ENCODE results near the gene JMY. TPM values are rescaled to one million over a fixed set of nuclear protein-coding genes. Genes with fewer than 3 reads are reported as not detected.
"Not testable (repeated sequence)": the region's sequence is repeated elsewhere in the genome, so short reads cannot be mapped to it uniquely, and the experiment has no call there.

The JMY gene
- polyA plus RNA-seq, 1 donor = 11.1 TPM

DNA sequence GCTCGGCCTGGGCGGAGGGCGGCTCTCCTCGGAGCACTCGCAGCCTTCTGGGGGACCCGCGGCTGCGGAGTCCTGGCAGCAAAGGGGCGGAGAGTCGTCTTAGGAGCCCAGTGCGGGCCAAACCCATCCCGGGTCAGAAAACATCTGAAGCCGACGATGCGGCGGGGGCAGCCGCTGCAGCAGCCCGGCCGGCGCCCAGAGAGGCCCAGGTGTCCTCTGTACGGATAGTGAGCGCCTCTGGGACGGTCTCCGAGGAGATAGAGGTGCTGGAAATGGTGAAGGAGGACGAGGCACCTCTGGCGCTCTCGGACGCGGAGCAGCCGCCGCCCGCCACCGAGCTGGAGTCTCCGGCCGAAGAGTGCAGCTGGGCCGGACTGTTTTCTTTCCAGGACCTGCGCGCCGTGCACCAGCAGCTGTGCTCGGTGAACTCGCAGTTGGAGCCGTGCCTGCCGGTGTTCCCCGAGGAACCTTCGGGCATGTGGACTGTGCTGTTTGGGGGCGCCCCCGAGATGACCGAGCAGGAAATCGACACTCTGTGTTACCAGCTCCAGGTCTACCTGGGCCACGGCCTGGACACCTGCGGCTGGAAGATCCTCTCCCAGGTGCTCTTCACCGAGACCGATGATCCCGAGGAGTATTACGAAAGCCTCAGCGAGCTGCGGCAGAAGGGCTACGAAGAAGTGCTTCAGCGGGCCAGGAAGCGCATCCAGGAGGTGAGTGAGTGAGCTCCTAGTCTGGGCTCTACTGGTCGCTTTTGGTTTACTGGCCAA is 1.2 kb downstream of the JMY start:
- DNase-seq = peak; percentile 37

- DNase-seq = no peak
Measured at GRCh38 chr5:79237740-79238560, 2.0 kb downstream of the JMY start.

DNA sequence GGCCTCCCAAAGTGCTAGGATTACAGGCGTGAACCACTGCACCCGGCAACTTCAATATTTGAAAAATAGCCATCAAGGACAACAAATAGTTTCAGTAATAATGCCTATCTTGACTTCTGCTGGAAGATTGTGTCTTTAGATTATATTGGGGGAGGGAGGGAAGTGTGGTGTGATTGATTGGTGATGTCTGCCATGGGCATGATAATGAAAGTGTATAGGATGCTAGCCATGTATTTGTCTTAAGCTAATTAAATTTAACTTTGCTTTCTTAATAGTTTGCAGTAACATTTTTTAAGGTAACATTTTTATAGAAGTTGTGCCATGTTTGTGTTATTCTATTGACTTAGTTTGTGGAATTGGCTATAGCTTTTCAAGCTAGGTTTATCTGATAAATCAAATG is 4.6 kb downstream of the JMY start:
- no peak for DNase-seq

DNA sequence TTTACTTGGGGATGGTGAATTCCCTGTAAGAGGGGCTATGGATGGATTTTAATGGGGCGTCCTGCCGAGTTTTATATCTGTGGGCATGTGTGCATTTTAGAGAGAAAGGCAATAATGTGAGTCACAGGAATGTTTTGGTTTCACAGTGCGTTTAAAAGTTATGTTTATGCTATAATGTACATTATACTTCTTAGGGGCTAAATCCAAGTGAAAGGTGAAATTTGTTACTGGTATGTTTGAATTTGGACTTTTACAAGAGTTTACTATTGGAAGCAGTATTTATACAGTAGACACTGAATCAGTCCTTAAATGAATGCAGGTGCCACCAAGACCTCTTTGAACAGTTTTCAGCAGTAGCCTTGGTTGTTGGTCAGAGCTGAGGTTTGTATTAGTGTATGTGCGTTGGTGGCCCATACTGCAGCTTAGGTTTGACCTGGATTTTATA is 5.6 kb downstream of the JMY start:
- no peak for DNase-seq

- no peak for DNase-seq
Measured at GRCh38 chr5:79242242-79243039, 6.5 kb downstream of the JMY start.

DNA sequence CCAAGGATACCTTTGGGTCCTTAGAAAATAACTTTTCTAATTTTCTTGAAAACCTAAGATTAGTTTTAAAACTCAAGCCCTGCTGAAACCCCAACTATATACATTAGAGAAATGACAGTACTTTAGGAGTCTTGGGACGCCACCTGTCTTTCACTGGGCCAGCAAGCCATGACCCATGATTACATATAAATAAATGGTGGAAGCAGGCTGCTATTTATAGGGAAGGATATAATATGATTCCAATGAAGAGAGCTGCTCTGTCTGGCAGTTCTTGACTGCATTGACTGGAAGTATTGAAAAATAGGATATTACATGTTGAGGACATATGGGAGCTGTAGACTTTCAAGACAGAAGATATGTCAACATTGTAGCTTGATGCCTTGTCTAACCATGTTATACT is 7.3 kb downstream of the JMY start:
- no peak for DNase-seq

- not testable (repeated sequence) for DNase-seq
Measured at GRCh38 chr5:79254067-79254466, 18.1 kb downstream of the JMY start.

DNA sequence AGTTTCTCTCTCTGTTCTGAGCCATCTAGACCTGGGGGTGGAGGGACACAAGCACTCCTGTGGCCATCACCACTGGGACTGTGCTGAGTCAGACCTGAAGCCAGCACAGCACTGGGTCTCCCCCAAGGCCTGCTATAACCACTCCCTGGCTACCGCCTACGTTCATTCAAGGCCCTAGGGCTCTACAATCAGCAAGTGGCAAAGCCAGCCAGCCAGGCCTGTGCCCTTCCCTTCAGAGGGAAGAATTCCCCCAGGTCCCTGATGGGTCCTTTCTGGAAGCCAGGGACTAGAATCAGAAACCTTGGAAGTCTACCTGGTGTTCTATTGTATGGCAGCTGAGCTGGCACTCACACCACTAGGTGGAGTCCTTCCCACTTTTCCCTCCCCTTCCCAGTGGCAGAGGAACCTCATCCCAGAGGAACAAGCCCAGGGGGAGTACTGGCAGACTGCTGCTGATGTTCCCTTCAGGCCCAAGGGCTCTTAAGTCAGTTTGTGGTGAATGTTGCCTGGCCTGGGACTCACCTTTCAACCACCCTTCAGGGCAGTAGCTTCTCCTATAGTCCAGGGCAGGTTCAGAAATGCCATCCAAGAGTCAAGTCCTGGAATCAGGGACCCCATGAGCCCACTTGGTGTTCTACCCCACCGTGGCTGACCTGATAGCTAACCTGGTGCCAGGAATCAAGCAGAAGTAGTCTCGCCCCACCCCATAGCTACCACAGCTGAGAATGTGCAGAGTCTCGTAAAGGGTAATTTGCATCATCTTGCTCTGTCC is 20.0 kb downstream of the JMY start:
- no peak for DNase-seq

DNA sequence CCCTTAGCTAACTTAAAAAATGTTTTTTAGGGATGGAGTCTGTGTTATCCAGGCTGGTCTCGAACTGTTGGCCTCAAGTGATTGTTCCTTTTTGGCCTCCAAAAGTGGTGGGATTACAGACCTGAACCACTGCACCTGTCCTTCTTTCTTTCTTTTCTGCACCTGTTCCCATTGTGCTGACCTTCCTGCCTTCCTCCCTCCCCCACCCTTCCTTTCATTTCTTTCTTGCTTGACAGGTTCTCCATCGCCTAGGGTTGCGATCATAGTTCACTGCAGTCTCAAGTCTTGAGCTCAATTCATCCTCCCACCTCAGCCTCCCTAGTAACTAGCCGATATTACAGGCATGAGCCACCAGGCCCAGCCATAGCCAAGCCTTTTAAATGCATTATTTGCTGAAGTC is 20.6 kb downstream of the JMY start:
- no peak for DNase-seq

DNA sequence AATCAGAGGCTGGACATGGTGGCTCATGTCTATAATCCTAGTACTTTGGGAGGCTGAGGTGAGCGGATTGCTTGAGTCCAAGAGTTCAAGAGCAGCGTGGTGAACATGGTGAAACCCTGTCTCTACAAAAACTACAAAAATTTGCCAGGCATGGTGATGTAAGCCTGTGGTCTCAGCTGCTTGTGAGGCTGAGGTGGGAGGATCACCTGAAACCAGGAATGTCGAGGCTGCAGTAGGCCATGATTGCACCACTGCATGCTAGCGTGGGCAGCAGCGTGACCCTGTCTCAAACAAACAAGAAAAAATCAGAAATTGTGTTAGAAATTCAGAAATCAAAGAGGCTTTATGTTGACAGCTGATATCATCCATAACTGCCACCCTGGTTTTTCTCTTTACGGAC is 21.4 kb downstream of the JMY start:
- DNase-seq = no peak

DNA sequence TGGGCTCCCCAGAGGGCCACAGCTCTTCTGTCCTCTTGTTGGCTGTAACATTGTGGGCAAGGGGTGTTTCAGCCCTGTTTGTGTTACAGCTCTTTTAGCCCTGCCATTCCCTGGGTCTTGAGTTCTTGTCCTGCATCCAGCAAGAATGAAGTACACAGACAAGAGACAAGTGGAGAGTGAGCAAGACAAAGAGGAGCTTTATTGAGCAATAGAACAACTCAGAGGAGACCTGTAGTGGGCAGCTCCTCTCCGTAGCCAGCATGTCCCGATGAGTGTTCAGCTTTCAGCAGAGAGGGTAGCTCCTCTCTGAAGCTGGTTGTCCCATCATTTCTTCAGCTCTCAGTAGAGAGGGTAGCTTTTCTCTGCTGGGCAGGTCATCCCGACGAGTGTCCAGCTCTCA is 22.9 kb downstream of the JMY start:
- DNase-seq = no peak

DNA sequence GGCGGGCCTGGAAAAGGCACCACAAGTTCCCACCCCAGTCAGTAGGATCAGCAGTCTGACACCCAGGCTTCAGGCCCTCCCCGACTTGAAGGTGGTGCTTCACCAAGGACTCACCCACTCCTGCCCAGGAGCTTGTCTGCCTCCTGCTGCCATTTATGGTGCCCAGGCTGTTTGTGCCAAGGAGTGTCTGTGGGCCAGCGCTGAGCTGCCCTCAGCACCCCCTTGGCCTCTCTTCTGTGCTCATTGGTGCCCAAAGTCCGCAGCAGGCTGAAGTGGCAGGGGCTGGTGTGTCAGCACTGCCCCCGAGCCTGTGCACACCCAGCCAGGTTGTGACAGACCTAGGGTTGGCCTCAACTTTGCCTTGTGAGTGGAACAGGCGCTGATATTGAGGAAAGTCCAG is 23.5 kb downstream of the JMY start:
- DNase-seq = no peak

DNA sequence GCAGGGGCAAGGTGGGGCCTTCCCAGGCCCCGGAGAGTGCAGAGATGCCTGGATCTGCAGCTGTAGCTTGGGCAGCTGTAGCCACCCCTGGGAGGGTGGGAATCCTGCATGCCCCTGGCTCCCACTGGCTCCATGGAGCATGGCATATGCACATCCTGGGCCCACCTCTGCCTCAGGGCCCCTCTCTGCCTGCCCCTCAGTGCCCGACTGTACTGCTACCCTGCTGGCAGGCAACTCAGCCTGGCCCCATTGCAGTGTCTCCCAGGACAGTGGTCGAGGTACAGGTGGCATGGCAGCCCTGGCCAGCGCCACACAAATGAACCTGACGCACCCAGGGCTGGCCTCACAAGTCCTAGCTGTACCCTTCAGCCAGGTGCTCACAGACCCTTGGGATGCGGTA is 23.9 kb downstream of the JMY start:
- no peak for DNase-seq

DNA sequence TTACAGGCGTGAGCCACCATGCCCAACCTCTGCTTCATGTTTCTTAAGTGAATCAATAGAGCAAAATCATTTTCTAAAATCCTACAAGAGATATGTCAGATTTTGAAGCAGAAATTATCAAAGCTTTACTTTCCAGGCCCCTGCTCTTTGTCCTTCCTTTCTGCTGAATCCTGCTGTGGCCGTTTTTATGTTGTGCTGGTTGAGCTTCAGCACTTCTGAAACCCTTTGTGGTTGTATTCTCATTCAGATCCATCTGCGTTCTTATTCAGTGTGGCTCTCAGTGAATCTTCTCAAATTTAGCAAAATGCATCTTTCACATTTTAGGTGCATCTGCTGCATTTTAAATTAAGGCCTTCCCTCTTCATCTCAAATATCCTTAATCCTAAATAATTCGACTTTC is 26.0 kb downstream of the JMY start:
- DNase-seq = no peak

DNA sequence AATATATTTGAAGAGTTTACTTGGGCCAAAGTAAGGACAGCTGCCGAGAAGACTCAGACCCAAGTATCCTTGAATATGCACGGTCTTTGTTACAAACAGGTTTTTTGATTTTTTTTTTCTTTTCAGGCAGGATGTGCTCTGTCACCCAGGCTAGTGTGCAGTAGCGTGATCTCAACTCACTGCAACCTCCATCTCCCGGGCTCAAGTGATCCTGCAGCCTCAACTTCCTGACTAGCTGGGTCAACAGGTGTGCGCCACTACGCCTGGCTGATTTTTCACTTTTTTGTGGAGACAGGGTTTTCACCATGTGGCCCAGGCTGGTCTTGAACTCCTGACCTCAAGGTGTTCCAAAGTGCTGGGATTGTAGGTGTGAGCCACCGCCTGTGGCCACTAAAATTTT is 27.4 kb downstream of the JMY start:
- DNase-seq = no peak

DNA sequence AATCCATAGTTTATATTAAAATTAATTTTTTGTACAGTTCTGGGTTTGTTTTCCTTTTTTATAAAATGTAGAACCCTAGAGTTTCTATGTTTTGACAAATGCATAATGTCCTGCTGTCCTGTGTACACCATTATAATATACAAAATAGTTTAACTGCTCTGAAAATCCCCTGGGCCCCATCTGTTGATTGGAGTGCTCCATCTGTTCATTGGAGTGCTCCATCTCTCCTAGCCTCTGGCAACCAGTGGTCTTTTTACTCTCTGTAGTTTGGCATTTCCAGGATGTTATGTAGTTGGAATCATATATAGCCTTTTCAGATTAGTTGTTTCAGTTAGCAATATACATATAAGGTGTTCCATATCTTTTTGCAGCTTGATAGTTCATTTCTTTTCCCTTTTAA is 31.2 kb downstream of the JMY start:
- DNase-seq = no peak

DNA sequence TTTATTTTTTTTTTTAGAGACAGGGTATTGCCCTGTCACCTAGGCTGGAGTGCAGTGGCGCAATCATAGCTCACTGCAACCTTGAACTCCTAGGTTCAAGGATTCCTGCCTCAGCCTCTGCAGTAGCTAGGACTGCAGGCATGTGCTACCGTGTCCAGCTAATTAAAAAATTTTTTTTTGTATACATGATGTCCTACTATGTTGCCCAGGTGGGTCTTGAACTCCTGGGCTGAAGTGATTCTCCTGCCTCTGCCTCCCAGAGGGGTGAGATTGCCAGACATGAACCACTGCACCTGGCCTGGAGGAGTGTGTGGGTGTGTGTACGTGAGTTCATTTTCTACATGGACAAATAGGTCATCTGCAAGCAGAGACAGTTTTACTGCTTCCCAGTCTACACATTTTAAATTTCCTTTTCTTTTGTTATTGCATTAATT is 33.8 kb downstream of the JMY start:
- DNase-seq = no peak

DNA sequence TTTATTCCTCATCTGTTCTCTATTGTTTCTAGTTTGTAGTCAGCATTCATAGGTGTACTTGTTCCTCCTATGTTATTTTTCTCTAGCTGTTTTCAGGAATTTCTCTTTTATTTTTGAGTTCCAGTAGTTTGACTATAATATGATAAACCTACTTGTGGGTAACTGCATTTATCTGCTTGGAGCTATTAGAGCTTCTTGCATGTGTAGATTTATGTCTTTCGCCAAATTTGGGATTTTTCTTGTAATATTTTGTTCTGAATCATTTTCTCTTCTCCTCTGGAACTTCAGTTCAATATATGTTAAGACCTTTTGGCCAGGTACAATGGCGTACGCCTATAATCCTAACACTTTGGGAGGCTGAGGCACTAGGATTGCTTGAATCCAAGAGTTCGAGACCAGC is 37.4 kb downstream of the JMY start:
- no peak for DNase-seq

GRCh38 chr5:79284846-79285245 is 48.9 kb downstream of the JMY start:
- DNase-seq = no peak

DNA sequence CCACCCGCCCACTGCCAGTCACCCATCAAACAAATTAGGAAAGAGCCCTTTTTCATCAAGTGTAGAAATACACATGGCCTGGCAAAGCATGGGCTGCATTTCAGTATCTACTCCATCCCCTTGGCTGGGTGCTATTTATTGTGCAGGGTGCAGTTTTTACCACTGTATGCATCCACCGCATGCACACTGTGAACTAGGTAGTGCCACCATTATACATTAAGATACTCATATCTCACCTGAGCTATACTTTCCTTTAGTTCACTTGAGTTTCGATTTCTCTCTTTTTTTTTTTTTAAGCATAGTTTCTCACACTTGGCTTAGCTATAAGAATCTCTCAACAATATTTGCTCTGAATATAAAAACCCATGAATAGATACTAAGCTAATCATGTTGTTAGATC is 49.4 kb downstream of the JMY start:
- DNase-seq = no peak

DNA sequence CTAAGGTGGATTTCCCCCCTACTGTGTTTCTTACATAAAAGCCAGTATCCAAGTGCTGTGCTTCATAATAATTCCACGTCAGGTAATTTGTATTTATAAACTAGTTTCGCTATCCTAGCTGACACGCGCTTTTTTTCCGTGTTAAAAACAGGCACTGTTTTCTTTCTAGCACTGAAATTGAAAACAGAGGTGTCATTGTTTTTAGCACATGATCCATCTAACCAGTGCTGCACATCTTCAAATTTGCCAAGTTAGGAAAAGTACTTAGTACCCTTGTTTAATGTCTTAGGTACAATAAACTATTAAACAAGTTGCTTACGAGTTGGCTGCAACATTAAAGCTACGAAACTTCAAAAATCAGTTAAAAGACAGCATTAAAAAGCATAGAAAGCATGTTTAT is 49.9 kb downstream of the JMY start:
- no peak for DNase-seq

DNA sequence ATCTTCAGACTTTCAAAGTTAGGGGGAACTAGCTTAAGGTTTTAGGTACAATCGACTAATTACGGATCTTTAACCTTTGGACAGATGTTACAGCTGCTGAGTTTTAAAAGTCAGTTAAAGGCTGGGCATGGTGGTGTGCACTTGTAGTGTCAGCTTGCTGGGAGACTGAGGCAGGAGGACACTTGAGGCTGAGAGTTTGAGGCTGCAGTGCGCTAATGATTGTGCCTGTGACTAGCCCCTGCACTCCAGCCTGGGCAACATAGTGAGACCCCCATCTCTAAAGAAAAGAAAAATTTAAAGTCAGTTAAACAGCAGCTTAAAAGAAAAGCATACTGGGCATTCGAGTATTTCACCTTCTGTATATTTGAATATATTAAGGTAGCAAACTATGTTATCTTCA is 51.4 kb downstream of the JMY start:
- DNase-seq = no peak

Data from hindlimb muscle (tissue), 1 donor.